IPS-11a (cell line): ENCODE data around the gene ZIC1.

Source experiments
- H3K4me3 ChIP-seq: one replicate; pipeline ENCODE4 v1.5.1; 2013; ENCODE audit warnings: low read depth, low read length, control low read depth

Gene ZIC1

GRCh38 chr3:147394884-147395225 lies 14.3 kb upstream of the ZIC1 start:
- no peak overlapping the region for H3K4me3 ChIP-seq

GRCh38 chr3:147395899-147396711 lies 13.1 kb upstream of the ZIC1 start:
- H3K4me3 ChIP-seq: no peak overlapping the region

- no peak overlapping the region for H3K4me3 ChIP-seq
Observed at GRCh38 chr3:147396712-147397046, 12.5 kb upstream of the ZIC1 start.

DNA sequence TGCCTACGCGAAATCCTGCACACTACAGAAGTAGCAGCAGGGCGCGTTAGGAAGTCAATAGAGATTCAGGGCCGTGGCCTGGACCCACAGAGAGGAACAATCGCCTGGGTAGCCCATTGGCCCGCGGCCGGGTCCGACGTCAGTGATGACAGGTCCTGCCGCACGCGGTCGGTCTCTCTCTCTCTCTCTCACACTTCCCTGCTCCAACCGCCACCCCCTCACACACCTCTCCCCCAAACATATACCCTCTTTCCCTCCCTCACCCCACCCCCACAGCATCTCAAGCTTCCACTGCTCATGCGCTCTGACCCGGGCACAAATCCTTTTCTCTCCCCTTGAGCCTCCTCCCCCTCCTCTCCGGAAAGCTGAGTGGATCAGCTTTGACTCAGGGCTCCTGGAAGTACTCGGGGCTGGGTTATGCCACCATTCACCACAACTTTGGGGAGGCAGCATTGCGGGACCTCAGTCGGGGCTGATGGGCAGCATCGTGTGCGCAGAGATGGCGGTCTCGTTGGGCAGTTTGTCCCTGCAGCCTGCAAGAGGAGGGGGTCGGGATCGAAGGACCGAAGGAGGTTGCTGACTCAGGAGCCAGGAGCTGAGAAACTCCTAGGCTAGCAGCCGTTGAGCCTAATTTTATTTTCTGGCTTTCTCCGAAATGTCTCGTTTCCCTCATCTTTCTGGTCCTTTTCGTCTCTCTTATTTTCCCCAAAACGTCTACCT lies 11.8 kb upstream of the ZIC1 start:
- H3K4me3 ChIP-seq: peak overlapping the region; percentile 34

DNA sequence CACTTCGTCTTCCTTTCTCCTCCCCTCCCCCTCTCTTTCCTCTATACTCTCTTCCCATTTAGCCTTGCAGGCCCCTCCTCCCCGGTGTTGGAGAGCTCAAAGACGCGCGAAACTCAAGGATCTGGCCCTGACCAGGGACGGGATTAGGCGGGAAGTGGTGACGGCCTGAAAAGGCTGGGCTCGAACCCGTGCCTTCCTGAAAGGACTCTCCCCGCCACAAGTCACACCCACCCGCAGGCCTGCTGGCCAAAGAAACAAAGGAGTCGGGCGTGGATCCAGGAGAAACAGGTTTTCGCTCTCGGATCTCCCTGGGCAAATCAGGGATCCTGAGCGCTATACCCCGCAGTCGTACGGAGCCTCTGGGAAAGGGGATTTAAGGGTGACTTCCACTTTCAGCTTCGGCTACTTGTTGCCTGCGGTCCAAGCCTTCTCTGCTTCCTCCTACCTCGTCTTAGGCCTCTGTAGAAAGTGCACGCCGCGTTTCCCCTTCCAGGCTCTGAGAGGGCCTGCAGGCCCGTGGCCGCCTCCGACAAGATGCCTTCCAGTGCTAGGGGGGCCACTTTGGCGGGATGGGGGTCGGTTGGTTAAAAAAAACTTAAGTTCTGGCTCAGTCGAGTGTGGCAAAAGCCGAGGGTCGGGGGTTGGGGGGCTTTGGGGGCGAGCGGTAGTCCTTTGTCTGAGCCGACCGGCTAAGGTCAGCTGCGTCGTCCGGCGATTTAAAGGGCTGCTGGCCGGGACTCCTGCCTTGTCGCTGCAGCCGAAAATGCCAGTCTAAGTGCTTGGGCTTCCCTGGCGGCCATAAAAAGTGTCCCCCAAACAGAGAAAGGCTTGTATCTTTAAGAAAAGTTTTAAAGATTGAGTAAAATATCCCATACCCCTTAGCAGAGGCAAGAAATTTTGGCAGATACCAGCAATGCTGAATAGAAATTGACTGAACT lies 11.0 kb upstream of the ZIC1 start:
- H3K4me3 ChIP-seq: peak overlapping the region; percentile 13

- no peak overlapping the region for H3K4me3 ChIP-seq
Observed at GRCh38 chr3:147398813-147399534, 10.2 kb upstream of the ZIC1 start.

DNA sequence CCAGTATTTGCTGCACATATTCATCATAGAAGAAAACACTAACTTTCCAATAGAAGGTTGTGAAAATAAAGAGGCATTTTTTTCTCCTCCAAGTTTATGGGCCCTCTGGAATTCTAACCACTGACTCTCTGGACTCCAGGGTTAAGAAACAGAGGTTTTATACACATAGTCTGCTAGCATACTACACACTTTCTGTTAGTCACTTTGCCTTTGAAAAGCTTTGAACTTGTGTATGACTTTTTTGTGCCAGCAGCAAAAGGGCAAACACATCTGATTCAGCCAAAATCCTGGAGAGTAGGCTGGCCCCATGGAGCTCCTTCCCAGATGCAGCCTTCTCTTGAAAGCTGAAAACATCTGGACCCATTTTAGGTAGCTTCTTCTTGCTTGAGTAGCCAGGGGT lies 9.1 kb upstream of the ZIC1 start:
- H3K4me3 ChIP-seq: no peak overlapping the region

GRCh38 chr3:147400999-147401398 lies 8.2 kb upstream of the ZIC1 start:
- H3K4me3 ChIP-seq: no peak overlapping the region

- no peak overlapping the region for H3K4me3 ChIP-seq
Observed at GRCh38 chr3:147401421-147401820, 7.7 kb upstream of the ZIC1 start.

DNA sequence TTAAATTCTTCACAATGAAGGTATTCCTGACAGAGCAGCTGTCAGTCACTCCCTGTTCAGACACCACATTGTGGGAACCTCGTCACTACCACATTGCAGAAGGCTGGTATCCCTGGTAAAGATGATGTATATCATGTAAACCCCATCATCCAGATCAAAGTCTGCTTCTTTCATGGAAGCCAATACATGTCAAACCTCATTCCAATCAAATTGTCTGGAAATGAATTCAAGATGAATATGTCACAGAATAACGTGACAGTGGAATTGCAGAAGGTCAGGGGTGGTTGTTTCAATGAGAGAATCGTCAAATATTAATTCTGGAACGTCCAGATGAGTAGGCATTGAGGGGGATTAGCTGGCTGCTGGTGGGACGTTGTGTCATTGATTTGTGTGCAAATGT lies 7.0 kb upstream of the ZIC1 start:
- no peak overlapping the region for H3K4me3 ChIP-seq

GRCh38 chr3:147403511-147403910 lies 5.7 kb upstream of the ZIC1 start:
- H3K4me3 ChIP-seq: no peak overlapping the region

GRCh38 chr3:147404000-147404799 lies 5.0 kb upstream of the ZIC1 start:
- H3K4me3 ChIP-seq: no peak overlapping the region

DNA sequence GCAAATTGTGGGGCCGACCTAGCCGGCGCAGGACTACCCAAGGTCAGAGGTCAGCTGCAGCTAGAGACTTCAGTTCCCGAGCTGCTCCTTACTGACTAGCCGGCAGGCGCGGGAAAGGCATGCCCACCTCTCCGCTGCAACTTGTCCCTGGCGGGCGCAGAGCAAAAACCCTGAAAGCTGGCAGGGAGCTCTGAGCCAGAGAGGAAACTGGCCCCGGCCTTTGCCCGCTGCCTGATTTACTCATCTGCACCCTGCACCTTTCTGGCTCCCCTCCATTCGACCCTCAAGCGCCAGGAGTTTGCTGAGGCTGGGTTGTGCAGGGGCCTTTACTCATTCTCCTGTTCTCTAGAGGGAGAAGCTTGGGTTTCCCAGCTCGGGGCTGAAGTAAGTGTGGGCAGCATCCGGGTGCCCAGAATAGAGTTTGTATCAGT lies 4.3 kb upstream of the ZIC1 start:
- no peak overlapping the region for H3K4me3 ChIP-seq

- H3K4me3 ChIP-seq: no peak overlapping the region
Observed at GRCh38 chr3:147405231-147406027, 3.7 kb upstream of the ZIC1 start.

DNA sequence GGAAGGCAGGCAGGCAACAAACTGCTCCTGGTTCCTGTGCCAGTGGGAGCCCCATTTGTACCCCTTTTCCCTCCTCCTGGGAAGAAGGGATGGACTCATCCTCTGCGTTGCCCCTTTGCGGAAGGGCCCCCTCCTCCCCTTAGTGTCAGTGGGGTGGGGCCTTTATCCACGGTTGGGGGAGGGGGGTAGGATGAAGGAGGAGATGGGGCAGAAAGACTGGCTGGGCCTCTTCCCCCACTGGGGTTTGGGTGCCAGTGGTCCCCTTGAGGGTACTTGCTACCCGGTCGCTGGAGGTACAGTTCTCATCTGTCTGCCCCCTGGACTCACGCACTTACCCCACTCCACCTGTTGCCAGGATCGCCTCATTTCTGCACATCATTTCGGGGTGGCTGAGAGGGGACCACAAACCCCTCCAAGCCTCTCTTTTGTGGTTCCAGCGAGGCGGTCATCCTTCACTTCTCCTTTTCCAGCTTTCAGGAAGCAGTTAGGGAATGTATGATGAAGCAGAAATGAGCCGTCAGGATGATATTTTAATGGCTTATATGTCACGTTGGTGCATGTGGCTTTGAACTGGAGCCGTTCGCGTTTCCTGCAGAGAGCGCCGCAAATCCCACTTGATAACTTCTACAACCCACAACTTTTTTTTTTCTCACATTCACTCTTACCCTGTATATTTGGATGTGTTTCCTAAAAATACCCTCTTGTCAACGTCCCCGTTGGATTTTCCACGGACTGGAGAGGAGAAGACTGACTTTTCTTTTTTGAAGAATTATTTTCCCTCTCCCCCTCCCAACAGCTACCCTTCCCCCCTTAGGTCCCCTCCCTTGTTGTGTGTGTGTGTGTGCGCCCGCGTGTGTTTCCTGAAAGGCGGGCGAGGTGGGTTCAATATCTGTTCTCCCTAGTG lies 2.9 kb upstream of the ZIC1 start, which contains the start of gene ZIC4:
Gene ZIC4, minus strand, starts transcription at position 516 of the 904 bp plus-strand sequence. CDS start 3,746 bp downstream, outside the sequence.
- H3K4me3 ChIP-seq: no peak within 1 kb of the TSS

GRCh38 chr3:147407114-147407497 lies 2.1 kb upstream of the ZIC1 start:
- H3K4me3 ChIP-seq: no peak overlapping the region

DNA sequence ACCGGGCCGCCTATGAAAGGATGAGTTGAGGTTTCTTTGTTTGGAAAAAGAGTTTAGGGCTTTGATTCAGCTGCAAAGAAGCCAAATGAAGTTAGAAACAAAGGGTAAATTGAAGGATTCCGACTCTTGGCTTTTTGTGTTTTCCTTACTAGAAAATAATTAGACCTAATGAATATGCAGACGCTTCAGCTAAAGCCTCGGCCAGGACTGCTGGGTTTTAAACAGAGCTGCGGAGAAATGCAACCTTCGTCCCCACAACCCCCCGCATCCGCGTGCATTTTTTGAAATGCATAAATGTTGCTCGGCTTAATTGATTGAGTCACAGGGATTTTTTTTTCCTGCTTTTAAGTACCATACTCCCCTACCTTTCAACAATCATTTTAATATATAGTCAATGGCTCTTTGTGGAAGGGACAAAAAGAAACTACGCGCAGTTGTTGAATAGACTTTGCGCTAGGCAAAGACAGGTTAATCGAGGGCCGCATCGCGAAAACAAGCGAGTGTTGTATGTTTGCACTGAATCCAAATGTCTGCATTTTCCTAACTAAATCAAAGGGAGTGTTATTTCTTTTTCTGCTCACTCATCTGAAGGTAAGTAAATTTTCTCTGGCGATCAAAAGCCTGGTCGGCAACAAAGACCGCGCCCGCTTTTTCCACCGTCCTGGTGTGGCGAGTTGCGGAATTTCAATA lies 1.5 kb upstream of the ZIC1 start:
- no peak overlapping the region for H3K4me3 ChIP-seq
